Measurements from ENCODE around the gene STYXL1.

Gene STYXL1

GRCh38 chr7:75977743-75978142 lies 70.1 kb downstream of the STYXL1 start:
- Histone ChIP-seq H3K36me3 (ENCODE audit: insufficient read depth, low read length) (peaks cover 4% of the 10 kb centered on the region), H3K4me1 (ENCODE audit: insufficient read depth, low read length) (no peaks in the 10 kb centered on the region), H3K9me3 (ENCODE audit: control insufficient read depth, insufficient read depth, low read length) (no peaks in the 10 kb centered on the region), H3K9ac (ENCODE audit: low read depth, low read length) (no peak overlapping the region)

GRCh38 chr7:75971961-75972763 lies 75.6 kb downstream of the STYXL1 start:
- Histone ChIP-seq H3K9me3 (ENCODE audit: control insufficient read depth, insufficient read depth, low read length) (no peaks in the 10 kb centered on the region), H3K4me1 (ENCODE audit: insufficient read depth, low read length) (no peaks in the 10 kb centered on the region; the same call in 1 of the 2 replicates), H3K36me3 (ENCODE audit: insufficient read depth, low read length) (peaks cover 3% of the 10 kb centered on the region), H3K9ac (ENCODE audit: low read depth, low read length) (no peak overlapping the region)

GRCh38 chr7:75971309-75971960 lies 76.4 kb downstream of the STYXL1 start:
- H3K9ac ChIP-seq (ENCODE audit: low read depth, low read length) = no peak overlapping the region

GRCh38 chr7:75969704-75970498 lies 77.9 kb downstream of the STYXL1 start:
- peaks cover 3% of the 10 kb centered on the region for H3K36me3 ChIP-seq (ENCODE audit: insufficient read depth, low read length)
- H3K9me3 ChIP-seq (ENCODE audit: control insufficient read depth, insufficient read depth, low read length) = no peaks in the 10 kb centered on the region
- H3K4me1 ChIP-seq (ENCODE audit: insufficient read depth, low read length) = no peaks in the 10 kb centered on the region; the same call in 1 of the 2 replicates
- no peak overlapping the region for H3K9ac ChIP-seq (ENCODE audit: low read depth, low read length)

More at GRCh38 chr7:75971309-75971960, 76.4 kb downstream of the STYXL1 start:
- Histone ChIP-seq H3K4me1 (ENCODE audit: insufficient read depth, low read length) (no peaks in the 10 kb centered on the region; the same call in 1 of the 2 replicates), H3K9me3 (ENCODE audit: control insufficient read depth, insufficient read depth, low read length) (no peaks in the 10 kb centered on the region), H3K36me3 (ENCODE audit: insufficient read depth, low read length) (peaks cover 3% of the 10 kb centered on the region)

- no peaks in the 10 kb centered on the region for H3K9me3 ChIP-seq (ENCODE audit: control insufficient read depth, insufficient read depth, low read length)
- H3K4me1 ChIP-seq (ENCODE audit: insufficient read depth, low read length) = no peaks in the 10 kb centered on the region; the same call in 1 of the 2 replicates
- peaks cover 3% of the 10 kb centered on the region for H3K36me3 ChIP-seq (ENCODE audit: insufficient read depth, low read length)
- H3K9ac ChIP-seq (ENCODE audit: low read depth, low read length) = no peak overlapping the region
Observed at GRCh38 chr7:75969182-75969581, 78.6 kb downstream of the STYXL1 start.

- no peaks in the 10 kb centered on the region; the same call in 1 of the 2 replicates for H3K4me1 ChIP-seq (ENCODE audit: insufficient read depth, low read length)
- H3K36me3 ChIP-seq (ENCODE audit: insufficient read depth, low read length) = peaks cover 3% of the 10 kb centered on the region
- H3K9me3 ChIP-seq (ENCODE audit: control insufficient read depth, insufficient read depth, low read length) = no peaks in the 10 kb centered on the region
- H3K9ac ChIP-seq (ENCODE audit: low read depth, low read length) = no peak overlapping the region
Observed at GRCh38 chr7:75968561-75969001, 79.2 kb downstream of the STYXL1 start.

GRCh38 chr7:75968012-75968411 lies 79.8 kb downstream of the STYXL1 start:
- Histone ChIP-seq H3K9ac (ENCODE audit: low read depth, low read length) (no peak overlapping the region), H3K4me1 (ENCODE audit: insufficient read depth, low read length) (no peaks in the 10 kb centered on the region; the same call in 1 of the 2 replicates), H3K9me3 (ENCODE audit: control insufficient read depth, insufficient read depth, low read length) (no peaks in the 10 kb centered on the region), H3K36me3 (ENCODE audit: insufficient read depth, low read length) (peaks cover 3% of the 10 kb centered on the region)

GRCh38 chr7:75967487-75967997 lies 80.3 kb downstream of the STYXL1 start:
- Histone ChIP-seq H3K4me1 (ENCODE audit: insufficient read depth, low read length) (no peaks in the 10 kb centered on the region; the same call in 1 of the 2 replicates), H3K9me3 (ENCODE audit: control insufficient read depth, insufficient read depth, low read length) (no peaks in the 10 kb centered on the region), H3K9ac (ENCODE audit: low read depth, low read length) (no peak overlapping the region), H3K36me3 (ENCODE audit: insufficient read depth, low read length) (peaks cover under 1% of the 10 kb centered on the region)

GRCh38 chr7:75967055-75967454 lies 80.7 kb downstream of the STYXL1 start:
- H3K9ac ChIP-seq (ENCODE audit: low read depth, low read length) = no peak overlapping the region
- no peaks in the 10 kb centered on the region for H3K36me3 ChIP-seq (ENCODE audit: insufficient read depth, low read length)
- H3K4me1 ChIP-seq (ENCODE audit: insufficient read depth, low read length) = no peaks in the 10 kb centered on the region; the same call in 1 of the 2 replicates
- H3K9me3 ChIP-seq (ENCODE audit: control insufficient read depth, insufficient read depth, low read length) = no peaks in the 10 kb centered on the region

GRCh38 chr7:75966190-75966961 lies 81.4 kb downstream of the STYXL1 start:
- Histone ChIP-seq H3K9ac (ENCODE audit: low read depth, low read length) (no peak overlapping the region), H3K36me3 (ENCODE audit: insufficient read depth, low read length) (no peaks in the 10 kb centered on the region), H3K4me1 (ENCODE audit: insufficient read depth, low read length) (no peaks in the 10 kb centered on the region; the same call in 1 of the 2 replicates), H3K9me3 (ENCODE audit: control insufficient read depth, insufficient read depth, low read length) (no peaks in the 10 kb centered on the region)

GRCh38 chr7:75965617-75966016 lies 82.2 kb downstream of the STYXL1 start:
- H3K36me3 ChIP-seq (ENCODE audit: insufficient read depth, low read length) = no peaks in the 10 kb centered on the region
- H3K4me1 ChIP-seq (ENCODE audit: insufficient read depth, low read length) = no peaks in the 10 kb centered on the region; the same call in 1 of the 2 replicates
- H3K9me3 ChIP-seq (ENCODE audit: control insufficient read depth, insufficient read depth, low read length) = no peaks in the 10 kb centered on the region
- no peak overlapping the region for H3K9ac ChIP-seq (ENCODE audit: low read depth, low read length)

GRCh38 chr7:75963381-75963995 lies 84.3 kb downstream of the STYXL1 start:
- no peaks in the 10 kb centered on the region for H3K9me3 ChIP-seq (ENCODE audit: control insufficient read depth, insufficient read depth, low read length)
- H3K36me3 ChIP-seq (ENCODE audit: insufficient read depth, low read length) = no peaks in the 10 kb centered on the region
- no peaks in the 10 kb centered on the region for H3K4me1 ChIP-seq (ENCODE audit: insufficient read depth, low read length)
- H3K9ac ChIP-seq (ENCODE audit: low read depth, low read length) = no peak overlapping the region

Data from ES-I3 (cell line).